GM18502 (cell line): Measurements from ENCODE around the gene LCNL1.
"Not testable (repeated sequence)": the region's sequence is repeated elsewhere in the genome, so short reads cannot be mapped to it uniquely, and the experiment has no call there.

ENCODE experiments used
- ATAC-seq: cut with Tn5 transposase; IDR thresholded peaks from one replicate; pipeline ENCODE4 v1.9.1; 2021; ENCODE audit warnings: mild to moderate bottlenecking; ENCODE audit not compliant: unreplicated experiment, poor library complexity

The LCNL1 gene

DNA sequence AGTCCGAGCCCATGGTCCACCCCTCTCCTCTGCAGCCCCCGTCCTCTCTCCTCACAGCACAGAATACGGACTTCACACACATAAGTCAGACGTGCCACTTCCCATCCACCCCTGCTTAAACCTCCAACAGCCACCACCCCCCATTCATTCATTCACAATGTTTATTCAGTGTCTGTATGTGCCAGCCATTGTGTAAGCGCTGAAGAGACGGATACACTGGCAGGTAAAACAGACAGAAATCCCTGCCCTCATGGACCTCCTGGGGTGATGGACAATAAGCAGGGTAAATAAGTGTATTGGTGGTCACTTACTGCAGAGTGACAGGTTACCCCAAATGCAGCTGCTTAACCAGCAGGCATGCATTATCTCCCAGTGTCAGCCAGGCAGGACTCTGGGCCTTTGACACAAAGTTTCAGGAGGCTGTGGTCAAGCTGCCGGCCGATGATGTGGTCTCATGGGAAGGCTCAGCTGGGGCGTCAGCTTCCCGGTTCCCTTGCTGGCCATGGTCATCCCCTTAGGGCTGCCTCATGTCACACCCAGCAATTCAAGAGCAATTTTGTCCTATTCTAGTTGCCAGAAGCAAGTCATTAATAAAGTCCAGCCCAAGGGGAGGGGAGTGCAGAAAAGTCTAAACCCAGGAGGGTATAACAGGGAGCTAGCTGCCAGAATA lies 7.6 kb downstream of the LCNL1 start:
- ATAC-seq, result no peak

DNA sequence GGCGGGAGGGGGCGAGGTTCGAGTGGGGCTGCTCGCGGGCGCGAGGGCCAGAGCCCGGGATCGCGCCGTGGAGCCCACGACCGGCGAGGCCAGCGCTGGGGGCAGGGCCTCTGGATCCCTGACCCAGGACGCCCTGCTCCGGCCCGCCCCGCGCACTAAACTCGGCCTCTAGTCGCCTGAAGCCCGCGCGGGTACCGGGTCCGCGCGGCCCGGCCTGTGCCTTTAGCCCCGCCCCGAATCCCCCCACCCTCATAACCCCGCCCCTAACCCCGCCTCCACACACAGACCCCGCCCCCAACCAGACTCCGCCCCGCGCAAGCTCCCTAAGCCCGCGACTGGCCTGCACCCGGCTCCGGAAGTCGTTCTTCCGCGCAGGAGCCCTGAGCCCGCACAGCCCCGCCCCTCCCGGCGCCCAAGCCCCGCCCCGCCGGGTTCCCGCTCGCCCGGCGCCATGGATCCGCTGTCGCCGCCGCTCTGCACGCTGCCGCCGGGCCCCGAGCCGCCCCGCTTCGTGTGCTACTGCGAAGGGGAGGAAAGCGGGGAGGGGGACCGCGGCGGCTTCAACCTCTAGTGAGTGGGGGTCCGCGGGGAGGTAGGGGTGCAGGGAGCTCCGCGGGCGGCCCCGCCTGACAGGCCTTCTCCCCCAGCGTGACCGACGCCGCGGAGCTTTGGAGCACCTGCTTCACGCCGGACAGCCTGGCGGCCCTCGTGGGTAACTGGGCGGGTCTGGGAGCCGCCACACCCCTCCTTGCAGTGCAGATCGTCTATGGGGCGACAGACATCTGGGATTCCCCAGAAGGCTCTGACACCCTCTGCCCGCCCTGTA lies 9.4 kb downstream of the LCNL1 start, which contains the start of gene PAXX:
PAXX (plus strand) TSS at position 430 of the 826 bp plus-strand sequence; CDS start at position 452, 22 bp downstream.
- peak; percentile 85 for ATAC-seq

DNA sequence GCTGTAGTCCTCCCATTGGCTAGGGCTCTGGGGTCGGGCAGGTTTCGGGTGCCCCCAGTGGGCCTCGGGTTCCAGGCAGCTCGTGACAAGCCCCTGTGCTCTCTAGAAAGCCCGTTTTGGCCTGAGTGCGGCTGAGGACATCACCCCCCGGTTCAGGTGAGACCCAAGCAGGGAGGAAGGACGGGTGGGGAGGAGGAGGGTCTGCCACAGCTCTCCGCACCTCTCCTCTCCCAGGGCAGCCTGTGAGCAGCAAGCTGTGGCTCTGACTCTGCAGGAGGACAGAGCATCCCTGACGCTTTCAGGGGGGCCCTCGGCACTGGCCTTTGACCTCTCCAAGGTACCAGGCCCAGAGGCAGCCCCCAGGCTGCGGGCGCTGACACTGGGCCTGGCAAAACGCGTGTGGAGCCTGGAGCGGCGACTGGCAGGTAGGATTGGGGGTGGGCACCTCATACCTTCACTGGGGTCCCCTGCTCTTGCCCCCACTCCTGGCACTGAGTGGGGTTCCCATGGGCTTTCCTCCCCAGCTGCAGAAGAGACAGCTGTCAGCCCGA lies 10.1 kb downstream of the LCNL1 start:
- no peak for ATAC-seq

DNA sequence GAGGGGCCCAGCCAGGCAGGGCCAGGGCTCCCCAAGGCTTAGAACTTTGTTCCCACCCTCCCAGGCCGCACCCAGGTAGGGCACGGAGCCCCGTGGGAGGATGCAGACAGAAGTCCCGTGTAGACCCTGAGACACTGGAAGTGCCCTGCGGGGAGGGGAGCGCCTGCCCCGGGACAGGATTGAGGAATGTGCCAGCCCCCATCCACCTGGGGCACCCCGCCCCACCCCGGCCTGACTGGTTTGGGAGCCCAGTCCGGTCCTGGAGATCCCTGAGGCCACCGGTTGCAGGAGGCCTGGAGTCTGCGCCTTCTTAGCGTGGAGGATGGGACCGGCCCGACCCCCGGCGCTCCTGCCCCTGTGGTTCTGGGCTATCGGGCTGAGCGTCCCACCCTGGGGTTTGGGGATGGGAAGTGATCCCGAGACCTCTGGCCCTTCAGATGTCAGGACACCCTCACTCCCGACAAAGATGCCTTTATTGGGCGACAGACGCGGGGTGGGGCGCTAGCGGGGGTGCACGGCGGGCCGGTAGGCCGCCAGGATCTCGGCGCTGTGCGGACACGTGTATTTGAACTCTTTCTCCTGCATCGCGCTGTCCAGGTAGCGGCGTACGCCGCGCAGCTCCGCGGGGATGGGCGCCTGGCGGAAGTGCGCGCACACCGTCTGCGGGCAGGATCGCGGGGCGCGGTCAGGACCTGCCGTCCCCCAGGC lies 11.5 kb downstream of the LCNL1 start:
- no peak for ATAC-seq

DNA sequence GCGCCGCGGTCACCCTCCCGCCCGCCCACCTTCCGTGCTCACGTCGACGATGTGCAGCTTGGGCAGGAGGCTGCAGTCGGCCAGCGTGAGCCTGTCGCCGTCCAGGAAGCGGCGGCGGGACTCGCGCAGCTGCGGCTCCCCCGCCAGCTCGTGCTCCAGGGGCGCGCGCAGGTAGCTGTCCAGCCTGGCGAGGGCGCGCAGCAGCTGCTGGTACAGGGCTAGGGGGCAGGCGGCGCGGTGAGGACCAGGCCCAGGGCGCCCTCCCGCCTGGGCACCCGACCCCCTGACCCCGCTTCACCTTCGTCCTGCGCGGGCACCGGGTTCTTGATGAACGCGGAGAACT lies 12.1 kb downstream of the LCNL1 start:
- no peak for ATAC-seq

DNA sequence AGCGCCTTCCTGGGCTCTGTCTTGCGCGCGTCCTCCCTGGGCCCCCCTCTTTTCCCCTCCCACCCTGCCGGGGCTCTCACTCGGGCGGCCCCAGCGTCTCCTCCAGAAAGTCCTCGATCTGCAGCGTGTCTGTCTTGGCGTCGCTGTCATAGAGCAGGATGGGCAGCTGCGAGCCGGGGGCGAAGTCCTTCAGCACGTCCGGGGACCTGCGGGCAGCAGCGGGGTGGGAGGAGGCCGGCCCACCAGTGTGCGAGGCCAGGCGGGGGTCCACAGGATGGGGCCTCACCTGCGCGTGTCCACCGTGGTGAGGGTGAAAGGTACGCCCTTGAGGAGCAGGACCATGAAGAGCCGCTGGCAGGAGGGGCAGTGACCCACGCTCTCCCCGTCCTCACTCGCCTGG lies 12.6 kb downstream of the LCNL1 start:
- no peak for ATAC-seq

DNA sequence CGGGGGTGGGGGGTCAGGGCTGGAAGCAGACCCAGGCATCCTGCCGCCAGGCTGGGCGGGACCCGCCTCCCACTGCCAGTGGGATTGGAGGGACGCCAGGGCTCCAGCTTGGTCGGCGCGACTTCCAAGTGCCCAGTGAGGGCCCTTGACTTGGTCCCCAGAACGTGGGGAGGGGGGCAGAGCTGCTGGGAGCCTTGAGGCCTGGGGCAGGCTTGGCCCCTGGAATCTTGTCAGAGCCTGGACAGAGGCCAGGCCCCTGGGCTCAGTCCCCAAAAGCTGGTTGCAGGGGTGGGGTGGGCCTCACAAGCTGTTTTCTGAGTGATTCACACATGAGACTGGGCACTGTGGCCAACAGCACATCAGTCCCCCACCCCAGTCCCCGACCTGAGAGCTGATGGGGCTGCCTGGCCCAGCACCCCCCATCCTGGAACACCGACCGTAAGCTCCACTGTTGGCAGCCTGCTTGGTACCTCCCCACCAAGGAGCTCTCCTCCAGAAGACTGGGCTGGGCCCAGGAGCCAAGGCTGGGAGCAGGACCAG lies 13.0 kb downstream of the LCNL1 start:
- ATAC-seq, result no peak

DNA sequence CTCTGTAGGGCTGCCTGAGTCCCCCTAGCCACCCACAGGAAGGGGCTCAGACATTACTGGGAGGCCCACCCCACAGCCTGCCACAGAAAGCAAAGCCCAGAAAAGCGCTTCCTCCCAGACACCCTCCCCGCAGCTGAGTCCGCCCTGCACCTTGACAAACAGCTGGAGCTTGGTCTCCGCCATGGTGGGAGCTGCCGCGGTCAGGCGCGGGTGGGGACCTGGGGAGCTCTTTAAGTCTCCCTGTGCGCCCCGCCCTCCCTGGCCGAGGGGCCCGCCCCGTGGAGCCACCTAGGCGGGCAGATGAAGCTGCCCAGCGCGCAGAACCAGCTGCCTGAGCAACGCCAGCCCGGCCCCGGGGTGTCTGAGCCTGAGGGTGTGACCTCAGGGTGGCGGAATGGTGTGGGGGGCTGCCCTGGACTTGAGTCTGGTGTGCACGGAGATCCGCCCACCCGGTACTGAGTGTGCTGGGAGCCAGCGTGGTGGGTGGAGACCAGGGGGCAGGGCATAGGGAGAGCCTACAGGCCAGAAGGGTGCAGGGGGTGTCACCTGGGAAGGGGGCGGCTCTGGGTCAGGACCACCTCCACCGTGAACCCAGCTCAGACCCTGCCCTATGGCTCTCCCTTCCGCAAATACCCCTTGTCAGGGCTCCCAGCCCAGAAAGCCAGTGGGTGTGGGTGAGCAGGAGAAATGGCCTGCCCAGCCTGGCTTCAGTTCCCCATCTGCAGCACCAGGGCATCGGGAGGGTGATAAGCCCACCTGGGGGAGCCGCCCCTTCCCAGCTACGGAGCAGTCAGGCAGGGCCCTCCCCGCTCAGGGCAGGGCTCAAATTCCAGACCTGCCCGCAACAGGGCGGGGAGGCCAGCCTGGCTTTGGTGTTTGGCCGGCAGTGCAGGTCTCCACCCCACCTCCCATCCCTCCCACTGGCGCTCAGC lies 13.8 kb downstream of the LCNL1 start, which contains the start of gene CLIC3:
CLIC3 (minus strand) TSS at position 208 of the 932 bp plus-strand sequence; CDS start at position 183, 25 bp downstream.
- no peak for ATAC-seq

DNA sequence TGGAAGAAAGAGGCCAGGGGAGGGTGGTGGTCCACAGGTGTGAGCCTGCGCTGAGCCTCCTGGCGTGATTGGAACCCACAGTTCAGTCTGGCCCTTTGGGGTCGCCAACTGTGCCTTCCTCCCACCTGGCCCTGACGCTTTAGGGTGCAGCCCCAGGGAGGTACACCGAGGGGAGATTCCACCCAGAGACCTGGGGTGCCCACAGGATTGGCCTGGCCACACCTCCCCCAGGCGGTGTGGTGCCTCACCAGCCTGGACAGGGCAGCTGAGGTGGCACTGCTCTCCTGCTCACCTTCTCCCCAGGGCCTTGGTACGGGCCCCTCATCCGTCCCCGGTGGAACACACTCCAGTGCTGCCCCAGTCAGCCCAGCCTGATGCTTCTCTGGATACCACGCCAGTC lies 14.6 kb downstream of the LCNL1 start:
- ATAC-seq, result no peak

DNA sequence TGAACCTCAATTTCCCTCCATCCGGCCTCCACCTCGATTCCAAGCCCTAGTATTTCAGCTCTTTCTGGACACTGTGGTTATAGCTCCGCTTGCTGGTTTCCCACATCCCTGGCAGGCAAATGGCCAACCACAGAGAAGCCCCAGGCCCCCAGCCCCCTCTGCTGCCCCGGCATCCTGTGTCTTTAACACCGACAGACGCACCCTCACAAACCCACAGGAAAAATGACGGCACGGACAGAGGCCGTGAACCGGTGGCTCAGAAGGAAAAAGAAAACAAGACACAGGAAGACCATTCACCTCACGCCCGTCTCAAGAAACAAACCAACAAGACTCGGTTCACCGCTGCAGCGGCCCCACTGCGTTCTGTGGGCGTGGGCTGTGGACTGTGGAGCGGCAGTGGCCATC lies 15.0 kb downstream of the LCNL1 start:
- no peak for ATAC-seq

DNA sequence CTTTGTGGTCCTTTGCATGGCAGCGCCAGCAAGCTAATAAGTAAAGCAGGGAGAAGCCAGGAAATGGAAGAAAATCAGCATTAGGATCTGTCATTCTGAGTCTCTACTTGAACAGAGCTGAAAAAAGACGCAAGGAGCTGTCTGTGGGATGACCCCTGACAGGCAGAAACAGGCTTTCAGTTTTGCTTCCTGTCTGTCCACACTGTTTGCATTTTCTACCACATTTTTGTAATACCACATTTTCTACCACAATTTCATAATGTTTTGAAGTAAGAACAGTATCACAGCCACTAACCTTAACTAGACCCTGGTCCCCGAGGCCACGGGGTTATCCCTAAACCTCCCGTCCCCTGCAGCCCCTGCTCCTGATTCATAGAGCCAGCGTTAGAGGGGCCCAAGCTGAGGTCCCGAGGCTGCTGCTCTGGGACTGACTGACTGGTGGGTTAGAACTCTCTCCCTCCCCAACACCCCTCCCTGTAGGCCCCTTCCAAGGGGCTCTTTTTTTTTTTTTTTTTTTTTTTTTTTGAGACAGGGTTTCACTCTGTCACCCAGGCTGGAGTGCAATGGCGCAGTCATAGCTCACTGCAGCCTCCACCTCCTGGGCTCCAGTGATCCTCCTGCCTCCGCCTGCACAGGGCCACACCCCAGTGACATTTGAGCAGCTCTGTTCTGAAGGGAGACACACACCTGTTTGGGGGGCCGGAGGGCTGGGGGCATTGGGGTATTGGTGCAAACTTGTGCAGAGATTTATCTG lies 17.6 kb downstream of the LCNL1 start:
- ATAC-seq, result peak; percentile 62

DNA sequence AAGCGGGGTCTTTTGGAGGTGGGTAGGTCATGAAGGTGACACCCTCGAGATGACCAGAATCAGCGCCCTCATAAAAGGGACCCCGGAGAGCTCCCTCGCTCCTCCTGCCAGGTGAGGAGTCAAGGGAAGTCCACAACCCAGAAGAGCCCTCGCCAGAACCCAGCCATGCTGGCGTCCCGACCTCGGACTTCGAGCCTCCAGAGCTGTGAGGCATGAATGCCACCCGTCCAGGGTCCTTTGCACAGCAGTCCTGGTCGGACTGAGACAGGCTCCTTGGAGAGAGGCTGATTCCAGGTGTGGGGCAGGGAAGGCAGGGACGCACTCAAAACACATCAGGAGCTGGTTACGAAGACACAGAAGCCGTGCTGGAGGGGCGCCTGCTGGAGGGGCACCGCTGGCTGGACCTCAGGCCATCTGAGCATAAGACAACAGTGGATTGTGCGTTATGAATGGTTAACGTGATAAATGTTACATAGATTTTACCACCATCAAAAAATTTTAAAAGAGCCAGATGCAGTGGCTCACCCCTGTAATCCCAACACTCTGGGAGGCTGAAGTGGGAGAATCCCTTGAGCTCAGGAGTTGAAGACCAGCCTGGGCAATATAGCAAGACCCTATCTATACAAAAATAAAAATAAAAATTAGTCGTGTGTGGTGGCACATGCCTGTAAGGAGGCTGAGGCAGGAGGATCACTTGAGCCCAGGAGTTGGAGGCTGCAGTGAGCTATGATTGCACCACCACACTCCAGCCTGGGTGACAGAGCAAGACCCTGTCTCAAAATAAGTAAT lies 19.3 kb downstream of the LCNL1 start:
- ATAC-seq, result no peak

DNA sequence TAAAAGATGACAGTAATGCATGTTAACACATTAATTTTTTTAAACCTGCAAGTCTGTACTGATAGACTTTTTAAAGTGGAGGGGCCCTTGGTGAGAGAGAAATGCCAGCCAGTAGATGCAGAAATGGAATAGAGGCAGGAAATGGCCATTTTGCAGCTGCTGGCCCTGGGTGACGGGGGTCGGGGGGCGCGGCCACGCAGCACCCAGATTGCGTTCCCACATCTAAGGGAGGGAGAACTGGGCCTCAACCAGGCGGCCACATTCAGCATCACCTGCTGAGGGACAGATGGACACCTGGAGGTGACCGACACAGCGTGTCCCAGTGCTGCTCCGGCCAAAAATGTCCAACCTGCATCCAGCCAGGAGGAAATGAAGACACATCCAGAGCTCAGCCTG lies 19.9 kb downstream of the LCNL1 start:
- no peak for ATAC-seq

DNA sequence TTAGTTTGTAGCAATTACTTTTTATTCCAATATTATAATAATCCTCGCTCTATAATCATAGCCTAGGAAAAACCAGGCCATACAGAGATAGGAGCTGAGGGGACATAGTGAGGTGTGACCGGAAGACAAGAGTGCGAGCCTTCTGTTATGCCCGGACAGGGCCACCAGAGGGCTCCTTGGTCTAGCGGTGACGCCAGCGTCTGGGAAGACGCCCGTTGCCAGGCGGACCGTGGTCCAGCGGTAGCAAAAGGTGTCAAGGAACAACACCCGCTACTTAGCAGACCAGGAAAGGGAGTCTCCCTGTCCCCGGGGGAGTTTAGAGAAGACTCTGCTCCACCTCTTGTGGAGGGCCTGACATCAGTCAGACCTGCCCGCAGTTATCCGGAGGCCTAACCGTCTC lies 21.5 kb downstream of the LCNL1 start:
- ATAC-seq, result not testable (repeated sequence)

DNA sequence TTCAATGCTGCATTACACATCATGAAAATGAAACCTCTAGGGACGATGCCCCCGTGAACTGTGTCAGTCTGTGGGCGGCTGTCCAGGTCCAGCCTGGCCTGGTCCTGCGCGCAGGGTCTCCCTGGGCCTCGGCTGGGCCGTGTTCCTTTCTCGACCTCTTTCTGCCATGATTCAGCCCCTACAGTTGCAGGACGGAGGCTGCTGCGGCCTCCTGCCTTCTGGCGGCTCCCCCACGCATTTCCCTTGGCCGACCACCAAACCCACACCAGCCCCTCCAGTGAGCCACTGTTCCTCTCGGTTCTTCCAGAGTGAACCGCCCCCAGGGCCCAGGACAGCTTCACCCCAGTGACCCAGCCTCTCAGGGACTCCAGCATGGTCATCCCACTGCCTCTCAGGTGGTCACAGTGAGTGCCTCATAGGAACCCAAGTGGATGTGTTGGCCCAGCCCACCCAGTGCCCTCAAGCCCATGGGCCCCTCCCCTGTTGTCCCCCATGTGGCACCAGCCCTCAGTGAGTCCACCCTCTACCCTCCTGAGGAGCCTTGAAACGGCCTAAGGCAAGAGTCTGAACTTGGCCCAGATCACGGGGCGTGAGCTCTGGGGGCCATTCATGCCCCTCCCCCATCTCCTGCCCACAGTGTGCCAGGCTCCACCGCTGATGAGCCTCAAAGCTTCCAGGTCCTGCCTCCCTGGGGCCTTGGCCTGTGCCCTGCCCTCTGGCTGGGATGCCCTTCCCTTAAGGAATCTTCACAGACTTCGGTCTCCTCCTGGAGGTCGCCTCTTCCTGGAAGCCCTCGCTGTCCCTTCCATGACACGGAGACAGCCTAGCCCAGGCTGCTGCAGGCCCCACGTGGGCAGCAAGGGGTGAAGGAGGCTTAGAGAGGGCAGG lies 23.6 kb downstream of the LCNL1 start:
- no peak for ATAC-seq

DNA sequence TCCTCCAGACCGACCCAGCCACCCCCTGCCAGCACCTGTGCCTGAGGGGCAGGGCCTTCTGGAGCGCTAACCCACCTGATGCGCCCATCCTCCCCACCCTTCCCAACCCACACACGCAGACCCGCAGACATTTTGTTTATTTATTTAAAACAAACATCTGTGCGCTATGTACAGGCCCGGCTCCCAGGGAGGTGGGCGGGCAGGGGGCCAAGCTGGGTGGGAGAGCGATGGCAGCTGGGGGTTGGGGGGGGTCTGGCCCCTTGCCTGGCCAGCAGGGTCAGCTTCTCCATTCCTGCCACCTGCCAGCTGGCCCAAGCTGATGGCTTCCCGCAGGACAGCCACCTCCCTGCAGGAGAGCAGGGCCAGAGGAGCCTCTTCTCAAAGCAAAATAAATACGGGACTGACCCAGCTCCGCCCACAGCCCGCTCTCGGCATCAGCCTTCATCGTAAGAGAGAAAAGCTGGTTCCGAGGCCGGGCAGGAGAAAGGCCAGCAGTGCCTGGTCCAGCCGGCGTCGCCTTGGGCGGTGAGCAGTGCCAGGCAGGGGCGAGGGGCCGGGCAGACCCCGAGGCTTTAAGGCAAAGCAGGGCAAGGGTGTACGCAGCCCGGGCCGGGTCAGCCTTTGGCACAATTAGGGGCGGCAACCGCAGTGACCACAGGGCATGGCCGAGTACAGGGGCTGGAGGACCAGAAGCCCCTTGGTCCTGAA lies 24.5 kb downstream of the LCNL1 start:
- no peak for ATAC-seq
